Measurements from ENCODE around the gene SLC15A2.

DNA sequence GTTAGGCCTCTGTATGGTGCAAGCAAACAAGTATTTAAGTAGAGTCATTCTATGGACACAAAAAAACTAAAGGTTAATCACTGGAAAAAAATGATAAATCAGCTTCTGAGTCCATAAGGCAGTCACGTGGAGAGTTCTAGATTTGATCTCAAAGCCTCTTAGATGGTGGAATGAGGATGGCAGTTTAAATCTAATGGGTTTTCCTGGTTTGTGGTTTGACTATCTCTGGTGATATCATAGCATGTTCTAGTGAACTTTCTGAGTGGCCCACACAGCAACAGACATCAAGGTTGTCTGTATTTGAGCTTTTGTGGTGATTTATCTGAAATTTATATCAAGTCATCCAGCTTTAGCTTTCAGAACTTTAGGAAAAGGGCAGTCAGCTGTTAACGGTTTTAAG, 75.4 kb downstream of the SLC15A2 start:
- TF ChIP-seq CREM (IDR thresholded peaks at IDR 0.05; ENCODE audit: low read depth) = no peak
- no peak for TF ChIP-seq GABPA (tag; conservative IDR thresholded peaks at IDR 0.05; ENCODE audit: low read depth)

Measured in K562 (cell line).